Endothelial cell of umbilical vein (primary cell): ENCODE results near the gene JPH3.

Experiments used
- CTCF ChIP-seq, 2 donors: IDR thresholded peaks; 1 replicate in 1 of 2; 2 replicates in 1 of 2; pipeline ENCODE4 v1.5.1; 2011; ENCODE audit warnings: low read length in 2 of 2, mild to moderate bottlenecking in 2 of 2, moderate library complexity in 2 of 2, control low read depth in 1 of 2, inconsistent platforms in 1 of 2, low read depth in 1 of 2; ENCODE audit not compliant: insufficient read depth in 1 of 2; ENCODE audit errors: extremely low read depth in 1 of 2
- POLR2A ChIP-seq: IDR thresholded peaks from 2 replicates; pipeline ENCODE4 v1.6.1; 2012; ENCODE audit warnings: low read depth, mild to moderate bottlenecking, control low read depth, low read length
- POLR2AphosphoS5 ChIP-seq: IDR thresholded peaks from 2 replicates; pipeline ENCODE4 v1.6.1; 2012; ENCODE audit warnings: low read depth, mild to moderate bottlenecking, control low read depth, low read length, moderate library complexity; ENCODE audit not compliant: insufficient read depth

GRCh38 chr16:87675111-87675719, 72.9 kb downstream of the JPH3 start:
- TF ChIP-seq POLR2A (no peak), CTCF (IDR thresholded peaks at IDR 0.05; ENCODE audit: extremely low read depth in 1 of 2, insufficient read depth in 1 of 2, low read depth in 1 of 2, low read length in 2 of 2) (no peak), POLR2AphosphoS5 (no peak)
